GM18507 (cell line): ENCODE measurements around the gene AOAH.

Experiments used
- DNase-seq: peaks from one replicate; pipeline ENCODE4 v3.0.0; 2011; ENCODE audit warnings: low read depth; ENCODE audit not compliant: insufficient read length; ENCODE audit errors: extremely low spot score
- FAIRE-seq: peaks from 2 replicates; lab custom pipeline; 2011; peaks lifted over from hg19 to GRCh38; lab: Jason Lieb, UNC

The AOAH gene

GRCh38 chr7:36607721-36608095 lies 116.6 kb downstream of the AOAH start:
- DNase-seq (no peak), FAIRE-seq (no peak)

- FAIRE-seq (no peak), DNase-seq (no peak)
These were observed 117.1 kb downstream of the AOAH start for GRCh38 chr7:36606976-36607720.

DNA sequence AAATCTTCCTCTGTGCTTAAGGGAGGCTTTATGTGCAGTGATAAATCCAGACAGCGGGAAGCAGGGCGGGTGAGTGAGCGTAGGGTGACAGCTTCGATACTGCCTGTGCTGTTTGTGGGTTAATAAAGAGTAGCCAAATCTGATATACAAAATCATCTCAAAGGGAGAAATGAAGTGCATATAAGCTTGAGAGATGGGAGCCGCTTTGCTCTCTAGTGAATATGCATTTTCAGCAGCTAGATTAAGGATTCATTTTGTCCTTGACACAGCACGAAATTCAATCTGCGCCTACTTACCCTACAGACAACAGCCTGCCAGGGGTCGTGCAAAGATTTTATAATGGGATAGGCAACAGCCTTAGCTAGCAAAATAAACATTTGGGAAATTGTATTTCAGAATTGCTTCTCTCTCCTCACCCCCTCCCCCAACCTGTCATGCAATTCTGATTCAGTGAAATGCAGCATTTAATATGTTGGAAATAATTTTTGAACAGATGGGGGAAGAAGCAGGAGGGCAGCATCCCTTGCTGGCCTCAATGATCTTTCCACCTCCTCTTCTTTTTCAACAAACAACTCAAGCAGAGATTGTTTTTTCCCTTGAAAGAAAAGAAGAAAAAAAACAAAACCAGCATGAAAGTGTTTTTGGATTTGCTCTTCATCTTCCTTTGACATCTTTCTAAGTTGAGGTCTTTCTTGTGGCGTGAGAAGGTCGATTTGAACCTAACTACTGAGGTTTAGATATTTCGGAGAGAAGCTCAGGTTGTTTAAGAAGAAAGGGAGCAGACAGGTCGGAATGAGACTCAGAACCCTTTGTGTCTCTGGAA lies 117.9 kb downstream of the AOAH start:
- no peak for FAIRE-seq

DNA sequence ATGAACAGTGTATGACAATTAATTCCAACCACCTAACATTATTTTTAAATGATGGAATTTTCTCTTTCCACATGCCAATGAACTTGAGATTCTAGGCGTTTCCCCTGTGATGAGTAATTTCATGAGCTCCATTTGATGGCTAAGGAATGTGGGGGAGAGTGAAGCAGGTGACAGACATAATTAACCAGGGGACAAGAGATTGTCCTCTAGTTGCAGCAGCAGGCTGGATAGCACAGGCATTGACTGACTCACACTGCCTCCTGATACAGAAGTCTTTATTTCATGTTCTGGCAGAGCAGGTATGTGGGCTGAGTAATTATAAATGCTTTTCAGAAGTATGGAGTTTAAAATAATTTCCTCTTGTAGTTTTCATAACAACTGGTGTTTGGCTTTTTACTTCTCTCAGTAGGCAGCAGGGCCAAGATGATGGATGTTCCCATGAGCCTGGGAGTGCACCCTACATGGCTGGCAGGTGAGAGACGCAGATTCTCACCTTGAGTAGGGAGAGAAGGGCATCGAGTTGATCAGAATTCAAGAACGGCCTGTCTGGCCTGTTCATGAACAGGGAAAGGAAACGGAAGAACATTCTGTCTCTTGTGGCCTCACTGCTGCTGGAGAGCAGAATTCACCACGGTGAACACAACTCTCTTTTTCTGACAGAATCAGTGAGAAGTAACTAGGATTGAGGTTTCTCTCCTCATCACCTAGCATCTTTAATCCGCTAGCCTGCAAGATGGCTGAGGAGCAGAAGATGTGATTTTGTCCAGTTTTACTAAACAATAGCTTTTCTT lies 118.8 kb downstream of the AOAH start:
- DNase-seq = no peak
- FAIRE-seq = no peak

More for the DNA sequence above, 117.9 kb downstream of the AOAH start:
- DNase-seq = no peak

DNA sequence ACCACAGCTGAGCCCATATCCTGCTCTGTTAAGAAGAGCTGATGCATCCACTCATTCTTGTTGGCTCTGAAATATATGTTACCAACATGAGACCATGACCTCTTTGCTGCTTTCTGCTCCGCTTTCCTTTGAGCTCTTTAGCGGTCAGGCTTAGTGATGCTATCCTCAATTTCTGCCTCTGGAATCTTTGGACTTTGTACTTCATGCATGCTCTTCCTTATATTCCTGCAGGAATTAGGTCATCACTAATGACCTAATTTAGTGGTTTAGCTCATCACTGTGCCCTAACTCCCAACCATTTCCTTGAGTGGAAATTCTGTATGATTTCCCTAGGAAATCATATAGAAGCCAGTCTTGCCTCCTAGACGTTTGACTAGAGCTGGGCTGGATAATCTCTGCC lies 119.5 kb downstream of the AOAH start:
- no peak for FAIRE-seq
- no peak for DNase-seq

DNA sequence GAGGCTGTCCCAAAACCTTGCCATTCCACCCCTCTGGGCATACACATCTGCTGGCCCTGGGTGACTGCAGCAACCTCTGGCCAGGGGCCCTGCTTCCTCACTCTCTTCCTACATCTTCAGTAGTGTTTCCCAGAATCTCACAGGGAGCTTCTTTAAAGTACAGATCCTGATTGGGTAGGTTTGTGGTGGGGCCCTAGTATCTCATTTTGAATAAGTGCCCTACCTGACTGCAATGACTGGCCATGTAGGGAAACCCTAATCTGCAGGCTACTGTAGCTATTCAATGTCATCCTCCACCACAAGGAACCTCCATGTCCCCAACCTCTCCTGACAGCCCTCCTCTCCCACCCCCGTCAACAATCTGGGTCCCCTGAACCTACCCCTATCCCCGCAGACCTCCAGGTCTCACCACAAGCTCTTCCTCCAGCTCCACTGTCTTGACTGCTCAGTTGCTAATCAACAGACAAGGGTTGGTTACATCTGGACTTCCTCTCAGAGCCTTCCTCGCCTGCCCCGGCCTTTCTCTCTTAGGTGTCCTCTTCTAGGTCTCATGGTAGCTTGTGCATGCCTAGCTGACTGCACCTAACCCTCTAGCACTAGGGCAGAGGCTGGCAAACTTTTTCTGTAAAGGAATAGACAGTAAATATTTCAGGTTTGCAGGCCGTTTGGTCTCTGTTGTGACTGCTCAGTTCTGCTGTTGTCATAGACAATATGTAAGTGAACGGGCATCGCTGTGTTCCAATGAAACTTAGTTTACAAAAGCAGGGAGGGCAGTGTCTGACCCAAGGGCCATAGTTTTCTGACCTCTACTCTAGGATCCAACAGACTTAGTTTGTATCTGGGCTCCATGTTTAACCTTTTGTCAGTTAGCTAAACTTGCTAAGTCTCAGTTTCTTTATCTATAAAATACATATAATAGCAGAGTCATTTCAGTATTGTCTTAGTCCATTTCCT lies 121.1 kb downstream of the AOAH start:
- FAIRE-seq = no peak
- DNase-seq = no peak

DNA sequence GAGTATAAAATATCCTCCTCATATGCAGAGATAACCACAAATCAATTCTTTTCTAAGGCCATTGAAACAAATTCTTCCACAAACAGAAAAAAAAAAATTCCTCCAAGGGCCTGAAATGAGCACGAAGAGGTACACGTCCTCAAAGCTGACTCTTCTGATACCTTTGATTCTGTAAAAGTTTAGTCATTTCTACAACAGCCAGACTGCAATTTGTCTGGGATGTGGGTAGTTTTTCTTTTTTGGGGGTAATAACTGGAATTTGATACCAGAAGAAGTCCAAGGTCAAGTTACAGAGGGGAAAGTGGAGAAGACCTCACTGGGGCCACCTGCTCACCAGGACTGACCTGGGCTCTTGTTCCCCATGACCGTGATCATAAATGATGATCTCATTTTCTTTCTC lies 121.8 kb downstream of the AOAH start:
- no peak for FAIRE-seq
- DNase-seq = no peak

- FAIRE-seq = no peak
- DNase-seq = no peak
These were observed 122.7 kb downstream of the AOAH start for GRCh38 chr7:36601601-36602000.

- no peak for FAIRE-seq
- no peak for DNase-seq
These were observed 123.3 kb downstream of the AOAH start for GRCh38 chr7:36600869-36601530.

- DNase-seq (no peak), FAIRE-seq (no peak)
These were observed 124.0 kb downstream of the AOAH start for GRCh38 chr7:36600314-36600682.

- DNase-seq = no peak
- FAIRE-seq = no peak
These were observed 124.5 kb downstream of the AOAH start for GRCh38 chr7:36599645-36600313.

DNA sequence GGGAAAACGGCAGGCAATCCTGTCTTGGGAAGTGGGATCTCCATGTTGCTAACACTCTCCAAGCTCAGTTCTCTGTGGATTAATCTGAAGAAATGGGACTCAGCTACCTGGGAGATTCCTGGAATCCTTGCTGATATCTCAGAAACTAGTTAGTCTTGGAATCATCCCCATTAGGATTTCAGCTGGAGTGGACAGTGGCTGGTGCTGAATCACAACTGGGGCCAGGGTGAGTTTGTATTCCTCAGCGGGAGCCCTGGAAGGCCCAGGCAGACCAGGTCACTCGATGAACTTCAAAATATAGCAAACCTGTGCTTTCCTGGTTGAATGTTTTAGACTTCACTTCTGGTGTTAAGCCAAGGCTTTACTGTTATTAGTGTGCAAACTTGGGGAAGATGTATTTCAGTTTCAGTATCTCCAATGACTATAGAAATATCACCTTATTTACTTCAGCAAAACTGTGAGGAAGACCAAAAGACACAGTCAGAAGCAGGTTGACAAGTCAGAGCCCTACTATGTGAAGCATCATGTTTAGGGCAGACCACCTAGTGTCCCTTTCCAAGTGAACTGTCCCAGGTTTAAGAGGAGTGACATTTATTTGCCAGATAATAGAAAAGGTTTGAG lies 126.1 kb downstream of the AOAH start:
- no peak for FAIRE-seq
- DNase-seq = no peak

DNA sequence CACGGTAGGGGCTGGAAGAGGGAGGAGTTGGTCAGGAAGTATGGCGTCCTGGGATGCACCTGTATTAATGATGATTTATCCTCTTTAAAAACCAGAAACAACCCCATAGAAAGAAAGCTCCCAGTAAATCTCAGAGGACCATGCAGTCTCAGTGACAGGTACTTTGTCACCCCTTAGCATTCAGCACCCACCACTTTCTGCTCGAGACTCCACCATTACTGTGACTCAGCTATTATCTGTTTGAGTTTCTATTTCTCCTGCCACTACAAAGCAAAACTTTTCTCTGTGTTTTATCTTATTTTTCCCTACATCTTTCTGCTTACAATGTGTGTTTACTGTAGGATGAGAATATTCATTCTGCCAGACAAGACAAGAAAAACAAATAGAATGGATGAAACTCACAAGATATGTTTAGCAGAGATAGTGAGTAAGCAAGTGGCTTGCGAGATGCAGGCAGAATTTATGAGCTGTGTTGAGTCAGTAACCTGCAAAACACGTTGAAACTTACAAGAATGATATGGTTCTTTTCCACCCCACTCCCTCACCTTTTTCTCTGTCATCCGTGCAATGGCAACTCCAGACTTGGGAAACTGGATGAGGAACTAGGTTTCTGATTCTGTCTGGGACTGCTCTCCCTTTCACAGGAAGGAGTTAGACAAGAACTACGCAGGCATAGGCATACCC lies 127.1 kb downstream of the AOAH start:
- no peak for DNase-seq
- no peak for FAIRE-seq

DNA sequence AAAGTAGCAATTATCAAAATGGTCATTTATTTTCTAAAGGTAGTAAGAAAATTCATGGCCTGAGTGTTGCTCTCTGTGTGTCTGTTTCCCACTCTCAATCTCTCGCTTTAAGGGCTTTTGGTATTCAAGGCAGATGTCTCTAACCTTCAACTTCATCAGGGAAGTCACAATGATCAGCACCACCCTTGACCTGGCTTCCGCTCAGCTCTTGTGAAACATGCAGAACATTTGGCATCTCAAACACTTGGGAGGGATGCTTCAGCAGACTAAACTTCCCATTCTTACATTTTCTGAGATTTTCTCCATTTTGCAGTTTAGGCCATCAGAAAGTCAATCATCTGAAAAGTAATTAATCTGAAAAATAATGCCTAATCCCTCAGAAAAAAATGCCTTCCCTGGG lies 129.8 kb downstream of the AOAH start:
- FAIRE-seq = no peak
- DNase-seq = no peak

GRCh38 chr7:36591636-36592035 lies 132.7 kb downstream of the AOAH start:
- FAIRE-seq (no peak), DNase-seq (no peak)

GRCh38 chr7:36589391-36589790 lies 134.9 kb downstream of the AOAH start:
- DNase-seq (no peak), FAIRE-seq (no peak)

GRCh38 chr7:36583318-36583717 lies 141.0 kb downstream of the AOAH start:
- FAIRE-seq = no peak
- DNase-seq = no peak
